ENCODE results near the gene KIAA1671.

DNA sequence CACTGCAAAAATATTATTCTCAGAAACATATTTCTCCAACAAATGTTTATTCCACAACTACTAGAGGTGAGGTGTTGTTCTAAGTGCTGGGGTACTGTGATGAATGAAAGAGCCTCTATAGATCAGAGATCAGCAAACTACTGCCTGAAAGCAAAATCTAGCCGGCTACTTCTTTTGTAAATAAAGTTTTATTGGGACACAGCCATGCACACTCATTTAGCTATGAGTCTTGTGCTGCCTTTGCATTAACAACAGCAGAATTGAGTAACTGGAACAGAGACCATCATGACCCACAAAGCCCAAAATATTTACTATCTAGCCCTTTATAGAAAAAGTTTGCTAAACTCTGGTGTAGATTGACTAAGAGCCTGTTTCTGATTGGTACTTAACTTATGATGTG lies 210.0 kb downstream of the KIAA1671 start:
- TF ChIP-seq CTCF (IDR thresholded peaks at IDR 0.05) = no peak
- no peak for TF ChIP-seq EZH2phosphoT487 (IDR thresholded peaks at IDR 0.05)
